GDM1 (cell line): ENCODE measurements around the gene KLHL24.
"Not testable (repeated sequence)": the region's sequence is repeated elsewhere in the genome, so short reads cannot be mapped to it uniquely, and the experiment has no call there.

Experiments
- DNase-seq: peaks from one replicate; lab custom pipeline; 2025; lab: John Stamatoyannopoulos, UW

KLHL24 gene

DNA sequence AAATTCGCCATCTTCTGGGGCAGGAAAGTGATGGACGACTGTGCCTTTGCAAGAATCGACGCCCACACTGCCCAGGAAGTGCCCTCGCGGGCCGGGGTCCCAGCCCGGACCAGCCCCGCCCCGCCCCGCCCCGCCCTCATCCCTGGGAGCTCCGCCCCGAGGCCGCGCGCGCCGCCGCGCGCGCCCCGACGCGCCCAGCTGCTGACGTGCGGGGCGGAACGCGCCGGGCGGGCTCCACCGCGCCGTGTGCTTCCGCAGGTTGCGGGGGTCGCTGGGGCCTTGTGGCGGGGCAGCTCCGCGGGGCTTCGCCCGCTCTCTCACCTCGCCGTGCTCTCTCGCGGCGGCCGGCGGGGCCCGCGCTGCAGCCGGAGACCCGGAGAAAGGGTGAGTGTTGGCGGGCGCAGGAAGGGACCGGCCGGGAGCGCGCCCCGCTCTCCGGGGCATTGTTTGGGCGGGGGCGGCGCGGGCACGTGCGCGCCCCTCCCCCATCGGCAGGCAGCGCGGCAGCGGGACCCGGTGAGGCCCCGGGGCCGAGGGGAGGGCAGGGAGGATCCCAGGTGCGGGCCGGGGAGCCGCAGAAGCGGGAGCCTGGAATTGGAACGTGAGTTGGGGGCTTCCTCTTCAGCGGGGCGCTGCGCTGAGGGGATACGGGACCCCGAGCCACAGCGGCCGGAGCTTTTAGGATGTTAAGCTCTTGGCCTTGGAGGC lies 62.3 kb downstream of the KLHL24 start, which contains the start of gene YEATS2:
TSS of gene YEATS2 (plus strand) at position 188 of the 708 bp plus-strand sequence. CDS start 17,366 bp downstream, outside the sequence.
- peak; percentile 73 for DNase-seq

DNA sequence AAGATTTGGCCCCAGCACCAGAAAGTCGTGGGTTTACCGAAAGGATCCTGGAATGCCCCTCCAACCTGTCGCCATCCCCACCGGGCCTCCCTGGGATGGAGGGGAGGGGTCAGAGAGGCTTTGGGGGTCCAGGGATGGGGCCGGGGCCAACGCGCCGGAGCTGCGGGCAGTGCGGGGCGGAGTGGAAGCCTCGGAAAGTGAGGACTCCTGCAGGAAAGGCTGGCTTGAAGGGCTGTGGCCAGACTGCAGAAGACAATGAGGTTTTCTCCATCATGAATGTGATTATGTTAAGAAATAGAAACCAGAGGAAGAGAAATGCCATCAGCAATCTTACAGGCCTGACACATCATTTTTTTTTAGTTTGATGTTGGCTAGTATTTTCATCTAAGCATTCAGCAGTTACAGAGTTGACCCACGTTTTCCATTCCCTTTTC lies 62.9 kb downstream of the KLHL24 start:
- no peak for DNase-seq

DNA sequence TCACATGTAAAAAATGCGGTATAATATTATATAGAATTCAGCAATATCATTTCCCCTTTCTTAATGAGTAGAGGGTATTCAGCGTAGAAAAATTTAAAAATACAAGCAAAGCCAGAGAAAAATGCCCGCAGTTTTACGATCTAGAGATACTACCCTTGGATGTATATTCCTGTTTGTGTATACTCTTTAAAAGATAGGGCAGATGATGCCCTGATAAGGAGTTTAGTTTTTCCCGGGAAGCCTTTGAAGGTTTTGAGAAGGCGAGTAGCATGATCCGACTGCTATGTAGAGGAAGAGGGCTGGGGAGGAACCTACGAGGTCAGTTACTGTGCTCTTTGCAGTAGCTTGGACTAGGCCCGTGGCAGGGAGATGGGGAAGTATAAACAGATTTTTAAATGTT lies 63.3 kb downstream of the KLHL24 start:
- DNase-seq: peak; percentile 38

DNA sequence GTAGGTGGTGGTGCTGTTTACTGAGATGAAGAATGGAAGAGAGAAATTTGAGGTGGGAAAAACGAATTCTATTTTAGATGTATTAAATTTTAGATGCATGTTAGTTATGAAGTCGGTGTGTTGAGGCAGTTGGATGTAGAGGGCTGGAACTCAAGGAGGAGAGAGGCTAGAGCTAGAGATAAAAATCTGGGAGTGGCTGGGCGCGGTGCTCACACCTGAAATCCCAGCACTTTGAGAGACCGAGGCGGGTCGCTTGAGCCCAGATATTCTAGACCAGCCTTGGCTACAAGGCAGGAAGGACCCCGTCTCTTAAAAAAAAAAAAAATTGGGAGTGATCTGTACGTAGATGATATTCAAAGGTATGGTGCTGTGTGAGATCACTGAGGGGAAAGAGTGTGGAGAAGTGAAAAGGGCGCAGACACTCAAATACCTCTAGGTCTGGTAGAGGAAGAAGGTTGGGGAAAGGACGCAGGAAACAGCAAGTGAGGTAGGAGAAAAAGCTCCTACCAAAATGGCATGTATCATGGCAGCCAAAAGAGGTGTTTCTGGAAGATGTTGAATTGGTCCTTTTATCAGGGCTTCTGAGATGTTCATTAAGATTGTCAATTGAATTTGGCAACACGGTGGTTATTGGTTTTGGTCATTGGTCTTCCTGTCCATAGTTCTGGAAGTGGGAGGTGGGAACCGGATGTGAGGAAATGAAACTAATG lies 64.0 kb downstream of the KLHL24 start:
- no peak for DNase-seq

DNA sequence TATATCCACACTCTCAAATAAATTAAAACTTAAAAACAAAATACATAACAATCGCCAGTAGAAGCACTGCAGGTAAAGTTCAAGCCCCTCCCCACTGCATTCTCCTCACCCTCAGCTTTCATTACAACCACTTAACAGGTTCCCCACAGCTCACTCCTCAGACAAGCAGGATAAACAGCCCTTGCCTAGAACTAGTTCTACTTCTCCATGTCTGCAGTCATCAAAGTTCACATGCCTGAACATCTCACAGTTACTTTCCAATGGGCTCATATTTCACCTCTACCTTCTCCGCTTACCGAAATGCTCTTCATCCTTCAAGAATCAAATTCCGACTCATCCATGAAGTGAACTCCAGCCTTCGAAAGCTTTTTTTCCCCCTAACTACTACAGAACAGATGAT lies 66.3 kb downstream of the KLHL24 start:
- no peak for DNase-seq

DNA sequence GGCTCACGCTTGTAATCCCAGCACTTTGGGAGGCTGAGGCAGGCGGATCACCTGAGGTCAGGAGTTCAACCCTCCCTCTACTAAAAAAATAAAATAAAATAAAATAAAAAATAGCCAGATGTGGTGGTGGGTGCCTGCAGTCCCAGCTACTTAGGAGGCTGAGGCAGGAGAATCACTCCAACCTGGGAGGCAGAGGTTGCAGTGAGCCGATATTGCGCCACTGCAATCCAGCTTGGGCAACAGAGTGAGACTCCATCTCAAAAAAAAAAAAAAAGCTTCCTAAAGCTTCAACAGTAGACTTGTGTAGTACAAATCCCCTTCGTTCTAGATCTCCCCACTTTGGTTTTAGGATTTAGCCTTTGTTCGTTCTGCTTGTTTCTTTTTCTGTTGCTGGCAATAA lies 68.5 kb downstream of the KLHL24 start:
- not testable (repeated sequence) for DNase-seq

DNA sequence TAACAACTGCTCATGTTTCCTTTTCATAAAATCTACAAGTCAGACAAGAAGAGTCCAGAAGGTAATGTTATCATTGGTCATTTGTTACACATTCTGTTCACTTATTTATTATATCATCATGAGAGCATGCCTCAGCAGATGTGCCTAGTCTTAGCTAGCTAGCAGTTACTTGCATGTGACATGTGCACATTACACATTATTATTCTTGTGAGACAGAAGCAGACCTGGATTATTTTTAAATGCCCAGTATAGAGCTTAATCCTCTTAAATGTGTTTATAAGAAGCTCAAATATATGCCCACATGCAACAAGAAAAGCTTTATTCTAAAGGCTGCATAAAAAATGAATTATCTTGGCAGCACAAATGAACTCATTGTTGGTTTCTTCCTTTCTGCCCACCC lies 74.8 kb downstream of the KLHL24 start:
- DNase-seq: no peak

DNA sequence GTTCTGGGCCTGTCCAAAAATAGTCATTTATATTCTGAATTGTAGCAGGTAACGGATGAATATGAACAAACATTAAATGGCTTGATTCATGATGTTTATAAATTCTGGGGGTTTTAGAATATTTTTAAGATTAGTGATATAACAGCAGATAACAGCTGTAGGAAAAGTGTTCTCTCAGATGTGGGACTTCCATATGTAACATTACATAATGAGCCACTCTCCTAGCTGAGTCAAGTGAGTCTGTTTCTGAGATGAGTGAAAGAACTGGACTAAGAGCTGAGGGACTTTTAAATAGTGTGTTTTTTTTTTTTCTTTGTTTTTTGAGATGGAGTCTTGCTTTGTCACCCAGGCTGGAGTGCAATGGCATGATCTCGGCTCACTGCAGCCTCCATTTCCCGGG lies 76.1 kb downstream of the KLHL24 start:
- no peak for DNase-seq

DNA sequence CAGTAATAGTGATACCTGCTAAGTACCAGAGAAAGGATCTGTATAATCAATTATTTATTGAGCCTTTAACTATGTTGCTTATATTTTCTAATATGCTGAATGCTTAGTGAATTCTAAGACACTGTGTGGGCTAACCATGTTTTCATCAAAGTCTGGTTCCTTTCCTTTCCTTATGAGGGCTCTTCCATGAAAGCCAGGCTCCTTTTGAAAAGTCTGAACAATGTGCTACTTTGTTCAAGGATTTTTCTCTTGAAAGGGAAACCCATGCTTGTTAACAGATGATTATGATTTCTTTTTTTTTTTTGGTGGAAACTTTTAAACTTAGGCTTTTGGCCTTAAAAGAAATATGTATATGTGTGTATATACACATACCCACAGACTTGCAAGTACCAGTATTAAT lies 79.2 kb downstream of the KLHL24 start:
- DNase-seq: no peak

DNA sequence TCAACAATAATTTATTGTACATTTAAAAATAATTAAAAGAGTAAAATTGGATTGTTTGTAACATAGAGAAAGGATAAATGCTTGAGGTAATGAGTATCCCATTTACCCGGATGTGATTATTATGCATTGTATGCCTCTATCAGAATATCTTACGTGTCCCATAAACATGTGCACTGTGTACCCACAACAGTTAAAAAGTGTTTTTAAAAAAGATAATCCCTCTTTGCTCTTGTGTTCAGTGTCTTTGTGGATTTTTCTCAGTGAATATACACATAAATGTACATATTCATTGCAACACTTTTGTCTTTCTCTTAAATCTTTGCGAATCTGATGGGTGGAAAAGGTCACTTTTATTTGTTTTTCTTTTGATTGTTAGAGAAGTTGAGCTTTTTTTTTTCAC lies 82.6 kb downstream of the KLHL24 start:
- no peak for DNase-seq

DNA sequence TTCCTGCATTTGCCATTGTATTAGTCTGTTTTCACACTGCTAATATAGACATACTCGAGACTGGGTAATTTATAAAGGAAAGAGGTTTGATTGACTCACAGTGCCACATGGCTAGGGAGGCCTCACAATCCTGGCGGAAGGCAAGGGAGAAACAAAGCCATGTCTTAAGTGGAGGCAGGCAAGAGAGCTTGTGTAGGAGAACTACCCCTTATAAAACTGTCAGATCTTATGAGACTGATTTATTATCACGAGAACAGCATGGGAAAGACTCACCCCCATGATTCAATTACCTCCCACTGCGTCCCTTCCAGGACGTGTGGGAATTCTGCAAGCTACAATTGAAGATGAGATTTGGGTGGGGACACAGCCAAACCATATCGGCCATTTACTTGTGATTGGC lies 90.0 kb downstream of the KLHL24 start:
- DNase-seq: no peak

DNA sequence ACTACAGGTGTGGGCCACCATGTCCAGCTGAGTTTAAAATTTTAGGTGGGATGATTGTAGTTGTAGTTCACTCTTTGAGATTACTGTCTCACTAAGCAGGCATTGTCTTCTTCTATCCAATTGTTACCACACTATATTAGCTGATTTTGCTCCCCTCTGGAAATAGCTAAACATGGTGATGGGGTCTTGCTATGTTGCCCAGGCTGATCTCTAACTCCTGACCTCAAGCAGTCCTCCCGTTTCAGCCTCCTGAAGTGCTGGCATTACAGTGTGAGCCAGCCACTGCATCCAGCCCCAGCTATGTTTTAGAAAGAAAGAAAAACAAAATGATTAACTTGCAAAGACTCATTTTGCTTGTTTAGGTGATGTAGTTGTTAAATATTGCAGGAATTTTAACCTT lies 92.8 kb downstream of the KLHL24 start:
- no peak for DNase-seq

DNA sequence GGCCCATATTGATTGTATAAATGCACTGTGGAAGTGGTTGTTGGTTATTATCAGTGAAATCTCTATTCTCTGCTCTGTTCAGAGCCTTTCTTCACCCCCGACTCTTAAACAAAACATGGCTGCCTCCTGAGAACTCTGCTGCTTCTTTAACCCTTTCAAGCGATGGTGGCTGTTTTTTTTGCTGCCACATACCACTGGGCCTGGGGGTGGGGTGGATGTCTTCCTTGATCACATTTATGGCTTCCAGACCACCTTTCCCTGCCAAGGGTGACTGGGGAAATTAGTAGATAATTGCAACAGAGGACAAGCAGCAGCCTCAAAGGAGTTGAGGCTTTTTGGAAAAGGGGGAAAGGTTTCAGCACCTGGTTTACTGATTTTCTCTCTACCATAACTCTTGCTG lies 94.9 kb downstream of the KLHL24 start:
- DNase-seq: no peak

DNA sequence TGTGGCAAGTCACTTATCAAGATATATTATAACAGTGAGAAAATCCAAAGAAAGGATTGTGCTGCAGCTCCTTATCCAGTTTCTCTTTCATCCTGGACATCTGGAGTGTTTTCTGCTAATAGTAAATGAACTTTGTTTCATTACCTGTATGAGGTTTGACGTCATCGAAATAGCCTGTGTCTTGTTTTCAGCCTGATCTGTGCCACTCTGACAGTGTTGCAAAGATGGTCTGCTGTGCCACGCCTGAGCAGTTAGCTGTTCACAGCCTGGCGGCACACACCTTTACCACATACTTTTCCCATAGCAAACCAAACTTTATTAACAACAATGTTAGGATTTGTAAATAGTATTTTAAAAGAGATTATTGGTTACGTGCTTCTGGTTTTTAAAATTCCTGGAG lies 96.2 kb downstream of the KLHL24 start:
- DNase-seq: no peak

DNA sequence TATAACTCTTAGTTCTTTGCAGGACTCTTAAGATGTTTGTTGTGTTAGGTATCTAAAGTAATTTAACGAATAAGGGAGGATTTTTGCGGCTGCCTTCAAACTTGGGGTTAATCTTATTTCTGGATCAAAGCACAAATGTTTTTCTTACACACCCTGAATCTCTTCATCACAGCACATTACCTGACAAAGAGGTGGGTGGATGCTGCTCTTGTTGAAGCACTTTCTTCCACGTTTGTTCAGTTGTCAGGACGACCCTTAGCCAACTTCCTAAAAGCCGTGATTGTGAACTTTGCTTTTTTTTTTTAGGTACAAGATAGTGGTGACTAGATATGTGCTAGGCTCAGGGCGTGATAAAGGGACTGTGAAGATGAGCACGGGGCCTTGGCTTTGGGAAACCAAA lies 98.1 kb downstream of the KLHL24 start:
- DNase-seq: no peak
